Left colon (tissue), 2 donors: ENCODE results near the gene KCNB1. TPM values are rescaled to one million over a fixed set of nuclear protein-coding genes. Genes with fewer than 3 reads are reported as not detected.
"Not testable (repeated sequence)": the region's sequence is repeated elsewhere in the genome, so short reads cannot be mapped to it uniquely, and the experiment has no call there.

Source experiments
- ATAC-seq: fragments of 200-7000 bp; cut with Tn5 transposase; one replicate; pipeline ENCODE4 v1.9.1; 2020; ENCODE audit warnings: mild to moderate bottlenecking, moderate library complexity
- DNase-seq, 2 donors: peaks; one replicate each; pipeline ENCODE4 v3.0.0-alpha.2; 2020
- intact Hi-C, 2 donors: fragments of 100-400 bp; cut with DNase I in 1 of 2; cut with micrococcal nuclease in 1 of 2; formaldehyde crosslinking; loops; one replicate each; pipeline versions ENCODE4 v1.11.2 to v1.14.0; 2022; cut with DNase I, micrococcal nuclease
- total RNA-seq, 2 donors: library from RNA; stranded (reverse); fragmentation: NEBNext Ultra II Directional; extraction: Animal tissue kit (Norgen Biotek cat#: 25700); gene quantifications; one replicate each; pipeline ENCODE4 v1.2.1, GENCODE V29; 2021
- donor health status: DM: no; HTN: no; CAD: no.
- donor health status: DM: yes; HTN: yes; CAD: no.

The KCNB1 gene
- total RNA-seq, 2 donors from 2014 or later: 0.24 to 2.0 TPM

DNA sequence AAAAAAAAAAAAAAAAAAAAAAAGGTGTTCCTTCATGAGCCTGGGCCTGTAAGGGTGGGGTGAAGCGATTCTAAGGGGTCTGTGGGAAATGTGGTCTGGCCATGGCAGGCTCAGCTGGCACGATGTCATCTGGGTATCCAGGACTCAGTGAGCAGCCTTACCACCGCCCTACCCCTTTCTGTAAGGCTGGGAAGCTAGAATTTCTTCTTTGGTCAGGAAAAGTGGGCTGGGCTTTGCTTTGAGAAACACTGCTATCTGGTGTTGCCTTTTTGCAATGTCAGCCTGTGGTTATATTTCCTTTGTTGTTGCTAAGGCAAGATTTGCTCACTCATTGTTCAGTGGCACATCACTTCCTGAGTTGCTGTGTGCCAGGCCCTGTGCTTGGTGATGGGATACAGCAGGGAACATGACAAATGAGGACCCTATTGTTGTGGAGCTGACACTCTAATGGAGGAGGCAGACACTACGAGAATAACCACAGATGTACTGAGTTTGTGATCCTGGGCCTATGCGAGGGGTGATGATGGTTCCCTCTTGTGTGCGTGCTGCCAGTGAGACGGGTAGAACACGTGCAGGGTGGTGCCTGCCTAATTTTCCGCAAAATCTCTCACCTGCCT, 158.7 kb downstream of the KCNB1 start:
- DNase-seq: no peak
- intact Hi-C loops: no loop called here
- peak; percentile 46 for ATAC-seq

GRCh38 chr20:49320460-49320859, 162.0 kb downstream of the KCNB1 start:
- DNase-seq: no peak
- intact Hi-C loops: no loop called here
- ATAC-seq: peak; percentile 40

DNA sequence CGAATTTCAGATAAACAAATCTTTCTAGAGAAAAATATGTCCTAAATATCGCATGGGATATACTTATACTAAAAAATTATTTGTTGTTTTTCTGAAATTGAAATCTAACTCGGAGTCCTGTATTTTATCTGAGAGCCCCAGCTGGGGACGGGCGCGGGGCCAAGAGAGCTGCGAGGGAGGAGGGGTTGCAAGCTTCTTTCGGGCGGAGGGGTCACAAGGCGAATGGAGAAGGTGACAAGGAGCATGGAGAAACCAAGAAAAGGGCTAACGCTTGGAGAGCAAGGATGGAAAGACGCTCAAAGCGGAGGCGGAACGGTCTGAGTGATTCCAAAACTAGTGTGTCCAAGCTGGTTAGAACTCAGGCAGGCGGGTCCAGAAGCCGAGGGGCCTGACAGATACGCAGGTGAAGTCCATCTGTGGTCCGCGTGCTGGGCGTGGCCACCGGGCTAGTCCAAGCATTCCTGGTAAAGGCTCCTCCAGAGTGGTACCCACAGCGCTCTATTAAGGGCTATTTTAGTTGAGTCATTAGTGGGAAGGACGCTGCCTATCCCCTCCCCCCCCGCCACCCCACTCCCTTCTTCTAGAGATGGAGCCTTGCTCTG, 163.2 kb downstream of the KCNB1 start:
- intact Hi-C loops: no loop called here
- ATAC-seq: no peak
- DNase-seq: no peak

DNA sequence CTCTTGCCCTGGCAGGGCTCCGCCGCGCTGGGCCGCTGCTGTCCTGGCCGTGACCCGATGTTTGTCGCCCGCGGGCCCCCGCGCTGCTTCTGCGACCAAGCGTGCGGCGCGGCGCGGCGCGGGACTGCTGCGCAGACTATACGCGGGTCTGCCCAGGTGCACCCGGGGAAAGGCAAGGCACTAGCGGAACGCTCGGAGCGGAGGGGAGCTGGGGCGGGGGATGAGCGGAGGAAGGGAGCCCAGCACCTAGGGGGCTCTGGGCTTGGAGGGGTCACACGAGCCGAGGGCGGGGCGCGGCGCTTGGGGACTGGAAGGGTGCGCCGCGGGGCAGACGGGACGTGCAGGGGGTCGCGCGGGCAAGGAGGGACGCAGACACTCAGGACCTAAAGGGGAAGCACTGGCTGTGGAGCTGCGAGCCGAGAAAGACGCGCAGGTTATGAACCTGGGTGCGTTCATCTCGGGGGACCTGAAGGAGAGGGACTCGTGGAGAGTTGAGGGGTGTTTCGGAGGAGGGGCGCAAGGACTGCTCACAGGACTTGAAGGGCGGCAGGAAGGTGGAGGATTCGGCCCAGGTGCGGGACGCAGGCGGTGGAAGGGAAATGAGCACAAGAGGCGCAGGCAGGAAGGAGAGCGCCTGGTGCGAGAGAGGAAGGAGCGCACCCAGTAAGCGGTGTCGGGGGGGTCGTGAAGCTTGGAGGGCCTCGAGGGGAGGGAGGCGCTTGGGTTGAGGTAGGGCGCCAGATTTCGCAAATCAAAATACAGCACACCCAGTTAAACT, 163.8 kb downstream of the KCNB1 start:
- ATAC-seq: no peak
- DNase-seq: no peak

GRCh38 chr20:49318091-49318429, 164.4 kb downstream of the KCNB1 start:
- ATAC-seq: no peak
- intact Hi-C loops: no loop called here
- DNase-seq: no peak

More for the DNA sequence above, 163.8 kb downstream of the KCNB1 start:
- intact Hi-C loops: no loop called here

- intact Hi-C loops: no loop called here
- DNase-seq (no peak), ATAC-seq (no peak)
Measured at GRCh38 chr20:49316704-49317103, 165.8 kb downstream of the KCNB1 start.

- ATAC-seq: no peak
- DNase-seq: no peak
- intact Hi-C loops: no loop called here
Measured at GRCh38 chr20:49315580-49315979, 166.9 kb downstream of the KCNB1 start.

DNA sequence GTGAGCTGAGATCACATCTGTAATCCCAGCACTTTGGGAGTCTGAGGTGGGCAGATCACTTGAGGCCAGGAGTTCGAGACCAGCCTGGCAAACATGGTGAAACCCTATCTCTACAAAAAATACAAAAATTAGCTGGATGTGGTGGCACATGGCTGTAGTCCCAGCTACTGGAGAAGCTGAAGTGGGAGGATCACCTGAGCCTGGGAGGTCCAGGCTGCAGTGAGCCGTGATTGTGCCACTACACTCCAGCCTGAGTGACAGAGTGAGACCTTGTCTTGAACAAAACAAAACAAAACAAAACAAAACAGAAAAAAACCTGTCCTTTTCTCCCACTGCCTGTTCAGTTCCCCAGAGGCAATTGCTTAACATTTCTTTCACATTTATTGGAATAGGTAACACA, 168.4 kb downstream of the KCNB1 start:
- ATAC-seq, DNase-seq, intact Hi-C loops: not testable (repeated sequence)

Other genes with a start within 250 kb of the KCNB1 start
- 10 to 100 TPM; 28.5 to 29.8 TPM for gene ZNFX1, start 204.6 kb downstream of the KCNB1 start, total RNA-seq
- gene PTGIS, start 85.5 kb upstream of the KCNB1 start, total RNA-seq: 10 to 100 TPM in 1 of 2 donors, 1 to 10 TPM in 1; 4.5 to 13.0 TPM
- 10 to 100 TPM; 58.1 to 64.8 TPM for gene B4GALT5, start 231.2 kb upstream of the KCNB1 start, total RNA-seq